Panc1 (cell line): ENCODE data around the gene NXPH2. TPM values are rescaled to one million over a fixed set of nuclear protein-coding genes. Genes with fewer than 3 reads are reported as not detected.
A peak's percentile ranks its signal among the peaks of the same experiment; 100 is the strongest.

ENCODE experiments used
- ATAC-seq: fragments of 200-7000 bp; cut with Tn5 transposase; 2 replicates; pipeline ENCODE4 v1.9.1; 2020; ENCODE audit warnings: mild to moderate bottlenecking, moderate library complexity
- BruUV-seq: library from RNA; stranded (reverse); fragments of 400-500 nt; replicated peaks from 2 replicates; lab custom pipeline; 2021; lab: Mats Ljungman, UMichigan
- CTCF ChIA-PET: fragments of 300-600 bp; sonication (Branson Sonifier 250); formaldehyde crosslinking; loops from one replicate; lab custom pipeline; 2022; ENCODE audit warnings: antibody characterized with exemption; lab: Charles Lee
- POLR2A ChIA-PET: fragments of 300-600 bp; sonication (Branson Sonifier 250); formaldehyde crosslinking; loops from one replicate; lab custom pipeline; 2022; ENCODE audit warnings: antibody characterized with exemption; lab: Charles Lee
- DNase-seq: peaks from one replicate; pipeline ENCODE4 v3.0.0-alpha.2; 2010; ENCODE audit warnings: low read depth, low spot score
- H3K27ac ChIP-seq: 2 replicates; pipeline ENCODE4 v1.5.1; 2011; ENCODE audit warnings: mild to moderate bottlenecking, low read length, inconsistent platforms
- H3K27me3 ChIP-seq: fragments of 200-500 bp; sonication (Bioruptor generic); 2 replicates; pipeline ENCODE4 v1.6.0; 2014; ENCODE audit warnings: low read length, inconsistent platforms; ENCODE audit not compliant: control insufficient read depth, insufficient read depth
- H3K36me3 ChIP-seq: fragments of 200-500 bp; sonication (Bioruptor generic); 2 replicates; pipeline ENCODE4 v1.5.1; 2014; ENCODE audit warnings: inconsistent platforms, mild to moderate bottlenecking, low read length, moderate library complexity; ENCODE audit not compliant: control insufficient read depth, insufficient read depth
- H3K4me1 ChIP-seq: 2 replicates; pipeline ENCODE4 v1.5.1; 2011; ENCODE audit warnings: inconsistent platforms, mild to moderate bottlenecking, low read length, moderate library complexity; ENCODE audit not compliant: control insufficient read depth, insufficient read depth
- H3K4me3 ChIP-seq, 2 experiments: 2 replicates each; pipeline ENCODE4 v1.5.1; 2011 to 2012; ENCODE audit warnings: low read depth in 2 of 2, low read length in 2 of 2, mild to moderate bottlenecking in 2 of 2, inconsistent platforms in 1 of 2, moderate library complexity in 1 of 2
- H3K9me3 ChIP-seq: fragments of 200-500 bp; sonication (Bioruptor generic); 2 replicates; pipeline ENCODE4 v1.5.1; 2014; ENCODE audit warnings: low read depth, mild to moderate bottlenecking, inconsistent platforms, low read length, moderate library complexity; ENCODE audit not compliant: control insufficient read depth, insufficient read depth
- CTCF ChIP-seq: fragments of 450-650 bp; IDR thresholded peaks from 2 replicates; pipeline ENCODE4 v1.5.1; 2017; ENCODE audit warnings: mild to moderate bottlenecking
- POLR2AphosphoS5 ChIP-seq: IDR thresholded peaks from 2 replicates; pipeline ENCODE4 v1.6.1; 2012; ENCODE audit warnings: mild to moderate bottlenecking, low read depth, low read length, moderate library complexity
- REST ChIP-seq, 2 experiments: IDR thresholded peaks; 2 replicates each; pipeline ENCODE4 v1.6.1; 2011 to 2012; ENCODE audit warnings: low read depth in 2 of 2, control low read depth in 1 of 2, low read length in 1 of 2, mild to moderate bottlenecking in 1 of 2, moderate library complexity in 1 of 2; ENCODE audit not compliant: insufficient read depth in 1 of 2
- SIN3A ChIP-seq: IDR thresholded peaks from 2 replicates; pipeline ENCODE4 v1.6.1; 2012; ENCODE audit warnings: low read depth, mild to moderate bottlenecking, low read length, moderate library complexity, borderline replicate concordance; ENCODE audit not compliant: insufficient read depth
- TCF7L2 ChIP-seq: IDR thresholded peaks from 2 replicates; pipeline ENCODE4 v1.6.1; 2011; ENCODE audit warnings: mild to moderate bottlenecking, low read depth, low read length, inconsistent platforms
- in situ Hi-C: cut with HindIII; loops from 2 replicates; pipeline ENCODE4 v1.10.0; 2016; ENCODE audit warnings: low sequenced_read_pairs, low pct_unique_long_range_greater_than_20kb
- intact Hi-C: fragments of 100-400 bp; cut with micrococcal nuclease; formaldehyde crosslinking; loops from one replicate; pipeline ENCODE4 v1.10.0; 2022; ENCODE audit not compliant: unreplicated experiment
- total RNA-seq: library from RNA; stranded (reverse); gene quantifications from one replicate; pipeline ENCODE4 v1.2.1, GENCODE V29; 2021; ENCODE audit not compliant: unreplicated experiment

NXPH2 gene
- total RNA-seq, 1 experiment from 2014 or later, result 5.4 TPM

- no peak for ATAC-seq
- Histone ChIP-seq H3K9me3 (no peaks in the 10 kb centered on the region), H3K4me3 (no peak overlapping the region), H3K27me3 (no peaks in the 10 kb centered on the region), H3K27ac (no peak overlapping the region), H3K36me3 (no peaks in the 10 kb centered on the region), H3K4me1 (peaks cover 3% of the 10 kb centered on the region; the same call in 1 of the 2 replicates)
- in situ Hi-C loops (no loop called here), intact Hi-C loops (no loop called here)
- no TSS peak for BruUV-seq
- ChIA-PET POLR2A (no interaction called here), CTCF (no interaction called here)
- TF ChIP-seq CTCF, result peak; percentile 27
- TF ChIP-seq TCF7L2, result no peak
- no peak for TF ChIP-seq SIN3A
- TF ChIP-seq REST (IDR thresholded peaks at IDR 0.05; ENCODE audit: insufficient read depth in 1 of 2, low read depth in 2 of 2, low read length in 1 of 2), result no peak
- DNase-seq, result no peak
Observed at GRCh38 chr2:138716183-138716582, 64.0 kb downstream of the NXPH2 start.

- Histone ChIP-seq H3K36me3 (no peaks in the 10 kb centered on the region), H3K4me1 (peaks cover 9% of the 10 kb centered on the region), H3K27me3 (no peaks in the 10 kb centered on the region), H3K4me3 (no peak overlapping the region), H3K27ac (no peak overlapping the region), H3K9me3 (no peaks in the 10 kb centered on the region)
- ChIA-PET CTCF (no interaction called here), POLR2A (no interaction called here)
- ATAC-seq (no peak), DNase-seq (no peak)
- intact Hi-C loops (no loop called here), in situ Hi-C loops (no loop called here)
- no TSS peak for BruUV-seq
- no peak for TF ChIP-seq SIN3A
- no peak for TF ChIP-seq POLR2AphosphoS5
- TF ChIP-seq TCF7L2, result no peak
- TF ChIP-seq CTCF, result no peak
- no peak for TF ChIP-seq REST (IDR thresholded peaks at IDR 0.05; ENCODE audit: insufficient read depth in 1 of 2, low read depth in 2 of 2, low read length in 1 of 2)
Observed at GRCh38 chr2:138713504-138713903, 66.7 kb downstream of the NXPH2 start.
